ENCODE data around the gene ZNRF3.

DNA sequence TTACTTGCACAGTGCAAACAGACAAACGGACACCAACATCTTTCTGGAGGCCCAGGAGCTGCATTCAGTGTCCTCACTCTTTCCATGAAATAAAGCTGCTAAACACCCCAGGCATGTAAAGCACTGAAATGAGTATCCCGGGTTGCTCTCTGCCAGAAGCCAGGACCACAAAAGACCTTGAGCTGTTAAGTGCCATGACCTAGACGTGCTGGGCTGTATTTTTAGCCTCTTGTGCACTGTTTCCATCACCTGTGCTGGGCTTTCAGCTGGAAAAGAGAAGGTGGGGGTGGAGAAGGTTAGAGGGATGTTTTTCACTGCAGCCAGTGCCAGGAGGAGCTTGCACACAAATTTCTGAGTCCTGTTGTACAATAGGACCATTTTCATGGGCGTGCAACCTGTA lies 186.1 kb downstream of the ZNRF3 start:
- TF ChIP-seq TCF7L2 (IDR thresholded peaks at IDR 0.05; ENCODE audit: borderline replicate concordance, low read depth, low read length) (no peak), ZNF24 (tag by site-specific recombination; IDR thresholded peaks at IDR 0.05) (no peak), ZBTB8A (tag by site-specific recombination; IDR thresholded peaks at IDR 0.05) (no peak), YY2 (tag by site-specific recombination; IDR thresholded peaks at IDR 0.05) (no peak), ZNF16 (tag by site-specific recombination; IDR thresholded peaks at IDR 0.05; ENCODE audit: low read depth) (no peak), MEIS1 (CRISPR knock-in tag; IDR thresholded peaks at IDR 0.05; ENCODE audit: borderline replicate concordance) (no peak), ZNF623 (tag by site-specific recombination; IDR thresholded peaks at IDR 0.05) (no peak)
- TF ChIP-seq, protein P1, sequence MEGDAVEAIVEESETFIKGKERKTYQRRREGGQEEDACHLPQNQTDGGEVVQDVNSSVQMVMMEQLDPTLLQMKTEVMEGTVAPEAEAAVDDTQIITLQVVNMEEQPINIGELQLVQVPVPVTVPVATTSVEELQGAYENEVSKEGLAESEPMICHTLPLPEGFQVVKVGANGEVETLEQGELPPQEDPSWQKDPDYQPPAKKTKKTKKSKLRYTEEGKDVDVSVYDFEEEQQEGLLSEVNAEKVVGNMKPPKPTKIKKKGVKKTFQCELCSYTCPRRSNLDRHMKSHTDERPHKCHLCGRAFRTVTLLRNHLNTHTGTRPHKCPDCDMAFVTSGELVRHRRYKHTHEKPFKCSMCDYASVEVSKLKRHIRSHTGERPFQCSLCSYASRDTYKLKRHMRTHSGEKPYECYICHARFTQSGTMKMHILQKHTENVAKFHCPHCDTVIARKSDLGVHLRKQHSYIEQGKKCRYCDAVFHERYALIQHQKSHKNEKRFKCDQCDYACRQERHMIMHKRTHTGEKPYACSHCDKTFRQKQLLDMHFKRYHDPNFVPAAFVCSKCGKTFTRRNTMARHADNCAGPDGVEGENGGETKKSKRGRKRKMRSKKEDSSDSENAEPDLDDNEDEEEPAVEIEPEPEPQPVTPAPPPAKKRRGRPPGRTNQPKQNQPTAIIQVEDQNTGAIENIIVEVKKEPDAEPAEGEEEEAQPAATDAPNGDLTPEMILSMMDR (tag by site-specific recombination; IDR thresholded peaks at IDR 0.05) = no peak
- TF ChIP-seq, protein P2, sequence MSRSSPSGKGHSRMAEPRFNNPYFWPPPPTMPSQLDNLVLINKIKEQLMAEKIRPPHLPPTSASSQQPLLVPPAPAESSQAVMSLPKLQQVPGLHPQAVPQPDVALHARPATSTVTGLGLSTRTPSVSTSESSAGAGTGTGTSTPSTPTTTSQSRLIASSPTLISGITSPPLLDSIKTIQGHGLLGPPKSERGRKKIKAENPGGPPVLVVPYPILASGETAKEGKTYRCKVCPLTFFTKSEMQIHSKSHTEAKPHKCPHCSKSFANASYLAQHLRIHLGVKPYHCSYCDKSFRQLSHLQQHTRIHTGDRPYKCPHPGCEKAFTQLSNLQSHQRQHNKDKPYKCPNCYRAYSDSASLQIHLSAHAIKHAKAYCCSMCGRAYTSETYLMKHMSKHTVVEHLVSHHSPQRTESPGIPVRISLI (tag by site-specific recombination; IDR thresholded peaks at IDR 0.05) = no peak
- TF ChIP-seq, protein P3, sequence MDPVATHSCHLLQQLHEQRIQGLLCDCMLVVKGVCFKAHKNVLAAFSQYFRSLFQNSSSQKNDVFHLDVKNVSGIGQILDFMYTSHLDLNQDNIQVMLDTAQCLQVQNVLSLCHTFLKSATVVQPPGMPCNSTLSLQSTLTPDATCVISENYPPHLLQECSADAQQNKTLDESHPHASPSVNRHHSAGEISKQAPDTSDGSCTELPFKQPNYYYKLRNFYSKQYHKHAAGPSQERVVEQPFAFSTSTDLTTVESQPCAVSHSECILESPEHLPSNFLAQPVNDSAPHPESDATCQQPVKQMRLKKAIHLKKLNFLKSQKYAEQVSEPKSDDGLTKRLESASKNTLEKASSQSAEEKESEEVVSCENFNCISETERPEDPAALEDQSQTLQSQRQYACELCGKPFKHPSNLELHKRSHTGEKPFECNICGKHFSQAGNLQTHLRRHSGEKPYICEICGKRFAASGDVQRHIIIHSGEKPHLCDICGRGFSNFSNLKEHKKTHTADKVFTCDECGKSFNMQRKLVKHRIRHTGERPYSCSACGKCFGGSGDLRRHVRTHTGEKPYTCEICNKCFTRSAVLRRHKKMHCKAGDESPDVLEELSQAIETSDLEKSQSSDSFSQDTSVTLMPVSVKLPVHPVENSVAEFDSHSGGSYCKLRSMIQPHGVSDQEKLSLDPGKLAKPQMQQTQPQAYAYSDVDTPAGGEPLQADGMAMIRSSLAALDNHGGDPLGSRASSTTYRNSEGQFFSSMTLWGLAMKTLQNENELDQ (tag by site-specific recombination; IDR thresholded peaks at IDR 0.05; ENCODE audit: low read depth) = no peak
- TF ChIP-seq, protein P4, sequence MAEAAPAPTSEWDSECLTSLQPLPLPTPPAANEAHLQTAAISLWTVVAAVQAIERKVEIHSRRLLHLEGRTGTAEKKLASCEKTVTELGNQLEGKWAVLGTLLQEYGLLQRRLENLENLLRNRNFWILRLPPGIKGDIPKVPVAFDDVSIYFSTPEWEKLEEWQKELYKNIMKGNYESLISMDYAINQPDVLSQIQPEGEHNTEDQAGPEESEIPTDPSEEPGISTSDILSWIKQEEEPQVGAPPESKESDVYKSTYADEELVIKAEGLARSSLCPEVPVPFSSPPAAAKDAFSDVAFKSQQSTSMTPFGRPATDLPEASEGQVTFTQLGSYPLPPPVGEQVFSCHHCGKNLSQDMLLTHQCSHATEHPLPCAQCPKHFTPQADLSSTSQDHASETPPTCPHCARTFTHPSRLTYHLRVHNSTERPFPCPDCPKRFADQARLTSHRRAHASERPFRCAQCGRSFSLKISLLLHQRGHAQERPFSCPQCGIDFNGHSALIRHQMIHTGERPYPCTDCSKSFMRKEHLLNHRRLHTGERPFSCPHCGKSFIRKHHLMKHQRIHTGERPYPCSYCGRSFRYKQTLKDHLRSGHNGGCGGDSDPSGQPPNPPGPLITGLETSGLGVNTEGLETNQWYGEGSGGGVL (tag by site-specific recombination; IDR thresholded peaks at IDR 0.05) = no peak
- TF ChIP-seq, protein P5, sequence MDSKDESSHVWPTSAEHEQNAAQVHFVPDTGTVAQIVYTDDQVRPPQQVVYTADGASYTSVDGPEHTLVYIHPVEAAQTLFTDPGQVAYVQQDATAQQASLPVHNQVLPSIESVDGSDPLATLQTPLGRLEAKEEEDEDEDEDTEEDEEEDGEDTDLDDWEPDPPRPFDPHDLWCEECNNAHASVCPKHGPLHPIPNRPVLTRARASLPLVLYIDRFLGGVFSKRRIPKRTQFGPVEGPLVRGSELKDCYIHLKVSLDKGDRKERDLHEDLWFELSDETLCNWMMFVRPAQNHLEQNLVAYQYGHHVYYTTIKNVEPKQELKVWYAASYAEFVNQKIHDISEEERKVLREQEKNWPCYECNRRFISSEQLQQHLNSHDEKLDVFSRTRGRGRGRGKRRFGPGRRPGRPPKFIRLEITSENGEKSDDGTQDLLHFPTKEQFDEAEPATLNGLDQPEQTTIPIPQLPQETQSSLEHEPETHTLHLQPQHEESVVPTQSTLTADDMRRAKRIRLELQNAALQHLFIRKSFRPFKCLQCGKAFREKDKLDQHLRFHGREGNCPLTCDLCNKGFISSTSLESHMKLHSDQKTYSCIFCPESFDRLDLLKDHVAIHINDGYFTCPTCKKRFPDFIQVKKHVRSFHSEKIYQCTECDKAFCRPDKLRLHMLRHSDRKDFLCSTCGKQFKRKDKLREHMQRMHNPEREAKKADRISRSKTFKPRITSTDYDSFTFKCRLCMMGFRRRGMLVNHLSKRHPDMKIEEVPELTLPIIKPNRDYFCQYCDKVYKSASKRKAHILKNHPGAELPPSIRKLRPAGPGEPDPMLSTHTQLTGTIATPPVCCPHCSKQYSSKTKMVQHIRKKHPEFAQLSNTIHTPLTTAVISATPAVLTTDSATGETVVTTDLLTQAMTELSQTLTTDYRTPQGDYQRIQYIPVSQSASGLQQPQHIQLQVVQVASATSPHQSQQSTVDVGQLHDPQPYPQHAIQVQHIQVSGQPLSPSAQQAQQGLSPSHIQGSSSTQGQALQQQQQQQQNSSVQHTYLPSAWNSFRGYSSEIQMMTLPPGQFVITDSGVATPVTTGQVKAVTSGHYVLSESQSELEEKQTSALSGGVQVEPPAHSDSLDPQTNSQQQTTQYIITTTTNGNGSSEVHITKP (tag by site-specific recombination; IDR thresholded peaks at IDR 0.05) = no peak
